ENCODE results near the gene HADHA. TPM values are rescaled to one million over a fixed set of nuclear protein-coding genes. Genes with fewer than 3 reads are reported as not detected.

Gene HADHA
- total RNA-seq, 1 experiment from 2014 or later: 101 TPM

DNA sequence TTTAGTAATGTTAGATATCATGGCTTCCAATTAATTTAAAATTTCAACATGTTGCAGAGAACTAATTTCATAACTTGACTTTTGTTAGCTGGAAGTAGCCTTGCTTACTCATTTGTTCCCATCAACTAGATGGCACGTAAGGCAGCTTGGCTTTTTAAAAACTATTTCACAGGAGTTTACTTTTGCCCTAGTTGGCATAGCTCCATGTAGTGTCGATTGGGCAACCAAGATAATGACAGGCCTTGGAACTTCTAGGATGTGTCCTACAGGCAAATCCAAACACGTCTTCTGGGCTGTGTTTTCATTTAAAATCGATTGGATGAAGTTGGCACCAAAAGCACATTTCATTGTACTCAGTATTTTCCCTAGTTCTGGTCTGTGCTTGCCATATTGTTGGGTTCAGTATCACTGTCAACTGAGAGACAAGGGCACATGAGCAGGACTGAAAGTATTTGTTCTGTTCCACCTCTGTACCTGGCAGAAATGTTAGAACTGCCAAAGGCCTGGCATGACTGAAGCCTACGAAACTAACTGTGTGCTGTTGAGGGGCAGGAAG lies 29.7 kb upstream of the HADHA start:
- Histone ChIP-seq H3K9me3 (ENCODE audit: control insufficient read depth in 1 of 2, insufficient read depth in 1 of 2, low read depth in 1 of 2, low read length in 2 of 2) (no peaks in the 10 kb centered on the region), H3K4me2 (ENCODE audit: low read length) (no peak overlapping the region), H3K4me1 (ENCODE audit: control insufficient read depth in 1 of 2, insufficient read depth in 2 of 2, low read length in 2 of 2) (no peaks in the 10 kb centered on the region), H4K20me1 (ENCODE audit: insufficient read depth) (no peaks in the 10 kb centered on the region), H3K36me3 (ENCODE audit: control insufficient read depth in 1 of 2, insufficient read depth in 2 of 2, low read length in 2 of 2) (peaks cover 2 to 16% of the 10 kb centered on the region in 2 experiments; a peak in 2 of 4 replicates), H3K27ac (ENCODE audit: low read depth, low read length) (no peak overlapping the region), H3K9ac (ENCODE audit: low read length) (no peak overlapping the region), H3K9me2 (ENCODE audit: insufficient read depth) (no peaks in the 10 kb centered on the region), H3K79me2 (ENCODE audit: insufficient read depth, low read length) (no peaks in the 10 kb centered on the region), H2AFZ (ENCODE audit: low read depth, low read length, poor library complexity, severe bottlenecking) (no peak overlapping the region), H3K4me3 (replicated peaks in 1 of 2; ENCODE audit: low read depth in 1 of 2, low read length in 2 of 2) (no peak overlapping the region), H3K27me3 (ENCODE audit: insufficient read depth, low read length) (no peaks in the 10 kb centered on the region)
- DNase-seq (ENCODE audit: low read depth, low spot score) (no peak), ATAC-seq (no peak)
- no peak for TF ChIP-seq POLR2AphosphoS5 (IDR thresholded peaks at IDR 0.05; ENCODE audit: low read depth, low read length)
- TF ChIP-seq CEBPB (IDR thresholded peaks at IDR 0.05; ENCODE audit: low read depth): peak; percentile 39; the same call in 1 of the 2 replicates
- ChIA-PET RAD21 (ENCODE audit: low non-redundant PET in 1 of 2, low total read pairs in 2 of 2, uncharacterized antibody in 2 of 2, unreplicated experiment in 2 of 2) (no interaction called here), CTCF (no interaction called here), POLR2A (no interaction called here)
- TSS peak; percentile 52 for BruUV-seq (replicated peaks)
- intact Hi-C loops (cut with micrococcal nuclease): no loop called here

DNA sequence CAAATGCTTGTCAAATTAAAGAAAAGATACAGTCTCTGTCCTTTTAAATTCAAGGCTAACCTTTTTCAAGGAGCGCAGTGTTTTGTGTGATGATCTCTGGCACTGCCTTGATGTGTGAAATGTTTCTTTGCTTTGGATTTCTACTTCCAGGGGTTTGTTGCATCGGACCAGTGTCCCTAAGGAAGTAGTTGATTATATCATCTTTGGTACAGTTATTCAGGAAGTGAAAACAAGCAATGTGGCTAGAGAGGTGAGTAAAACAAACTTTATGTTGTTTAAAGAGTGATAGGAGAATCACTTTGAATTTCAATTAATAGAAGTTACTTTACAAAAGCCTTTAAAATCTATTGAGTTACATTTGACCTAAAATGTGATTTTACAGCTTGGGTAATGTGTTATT lies 29.1 kb upstream of the HADHA start:
- POLR2A ChIA-PET: no interaction called here
- no peak overlapping the region for H2AFZ ChIP-seq (ENCODE audit: low read depth, low read length, poor library complexity, severe bottlenecking)
- H3K4me3 ChIP-seq (replicated peaks in 1 of 2; ENCODE audit: low read depth in 1 of 2, low read length in 2 of 2): no peak overlapping the region
- no peaks in the 10 kb centered on the region for H4K20me1 ChIP-seq (ENCODE audit: insufficient read depth)
- no peaks in the 10 kb centered on the region for H3K9me2 ChIP-seq (ENCODE audit: insufficient read depth)
- H3K4me1 ChIP-seq (ENCODE audit: control insufficient read depth in 1 of 2, insufficient read depth in 2 of 2, low read length in 2 of 2): no peaks in the 10 kb centered on the region
- RAD21 ChIA-PET (ENCODE audit: low non-redundant PET in 1 of 2, low total read pairs in 2 of 2, uncharacterized antibody in 2 of 2, unreplicated experiment in 2 of 2): no interaction called here
- no peaks in the 10 kb centered on the region for H3K79me2 ChIP-seq (ENCODE audit: insufficient read depth, low read length)
- BruUV-seq (replicated peaks): no TSS peak
- intact Hi-C loops (cut with micrococcal nuclease): no loop called here
- H3K9ac ChIP-seq (ENCODE audit: low read length): no peak overlapping the region
- no peaks in the 10 kb centered on the region for H3K27me3 ChIP-seq (ENCODE audit: insufficient read depth, low read length)
- no peak for ATAC-seq
- CTCF ChIA-PET: no interaction called here
- no peak overlapping the region for H3K27ac ChIP-seq (ENCODE audit: low read depth, low read length)
- TF ChIP-seq YY1 (IDR thresholded peaks at IDR 0.05; ENCODE audit: extremely low read depth, insufficient replicate concordance, low read depth, low read length): no peak
- TF ChIP-seq CEBPB (IDR thresholded peaks at IDR 0.05; ENCODE audit: low read depth): peak; percentile 50; the same call in 1 of the 2 replicates
- no peaks in the 10 kb centered on the region for H3K9me3 ChIP-seq (ENCODE audit: control insufficient read depth in 1 of 2, insufficient read depth in 1 of 2, low read depth in 1 of 2, low read length in 2 of 2)
- no peak for DNase-seq (ENCODE audit: low read depth, low spot score)
- H3K36me3 ChIP-seq (ENCODE audit: control insufficient read depth in 1 of 2, insufficient read depth in 2 of 2, low read length in 2 of 2): peaks cover 2 to 9% of the 10 kb centered on the region in 2 experiments; a peak in 2 of 4 replicates
- no peak overlapping the region for H3K4me2 ChIP-seq (ENCODE audit: low read length)

Measured in HCT116 (cell line).